Measurements from ENCODE around the gene TARDBP. TPM values are rescaled to one million over a fixed set of nuclear protein-coding genes. Genes with fewer than 3 reads are reported as not detected.

Gene TARDBP
- polyA plus RNA-seq, 1 donor from 2014 or later: 129 TPM

DNA sequence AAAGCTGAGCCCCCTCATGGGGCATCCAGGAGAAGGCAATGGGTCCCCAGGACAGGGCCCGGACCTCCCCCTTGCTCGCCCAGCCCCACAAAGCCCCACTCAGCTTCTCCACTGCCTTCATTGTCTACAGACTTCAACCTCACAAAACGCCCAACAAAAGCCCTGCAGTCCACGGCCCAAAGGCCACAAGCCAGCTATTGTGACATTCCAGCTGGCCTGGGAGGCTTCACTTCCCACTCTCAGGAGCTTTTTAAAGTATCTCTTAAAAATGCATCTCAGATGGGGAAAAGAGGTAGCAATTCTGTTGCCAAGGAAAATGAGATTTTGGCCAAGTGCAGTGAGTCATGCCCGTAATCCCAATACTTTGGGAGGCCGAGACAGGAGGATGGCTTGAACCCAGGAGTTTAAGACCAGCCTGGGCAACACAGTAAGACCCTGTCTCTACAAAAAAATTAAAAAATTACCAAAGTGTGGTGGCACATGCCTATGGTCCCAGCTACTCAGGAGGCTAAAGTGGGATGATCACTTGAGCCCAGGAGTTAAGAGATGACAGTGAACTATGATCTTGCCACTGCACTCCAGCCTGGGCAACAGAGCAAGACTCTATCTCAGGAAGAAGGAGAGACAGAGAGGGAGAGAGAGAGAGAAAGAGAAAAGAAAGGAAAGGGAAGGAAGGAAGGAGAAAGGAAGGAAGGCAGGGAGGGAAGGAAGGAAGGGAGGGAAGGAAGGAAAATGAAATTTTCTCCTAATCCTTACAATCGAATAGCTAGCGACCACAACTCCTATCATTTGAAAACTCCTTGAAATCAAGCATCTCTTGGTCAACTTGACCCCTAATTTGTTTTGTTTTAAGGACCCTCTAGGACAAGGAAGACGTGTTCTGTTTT, 31.4 kb upstream of the TARDBP start:
- Histone ChIP-seq H3K9me3 (ENCODE audit: low read length) (no peaks in the 10 kb centered on the region), H4K20me1 (ENCODE audit: insufficient read depth) (no peaks in the 10 kb centered on the region), H3K27ac (ENCODE audit: low read length) (no peak overlapping the region), H3K4me3 (ENCODE audit: low read length) (no peak overlapping the region), H3K9me2 (ENCODE audit: insufficient read depth, low read length) (no peaks in the 10 kb centered on the region), H3K79me2 (replicated peaks; ENCODE audit: insufficient read depth, low read length) (no peaks in the 10 kb centered on the region), H3K9ac (ENCODE audit: low read length) (no peak overlapping the region), H3K27me3 (ENCODE audit: insufficient read depth, low read depth, low read length) (no peaks in the 10 kb centered on the region), H3F3A (ENCODE audit: insufficient read depth, low read length, poor library complexity, severe bottlenecking) (no peaks in the 10 kb centered on the region), H3K4me2 (ENCODE audit: low read length) (no peak overlapping the region), H2AFZ (ENCODE audit: low read depth, low read length) (no peak overlapping the region), H3K36me3 (ENCODE audit: insufficient read depth, low read length) (no peaks in the 10 kb centered on the region)
- TF ChIP-seq EZH2 (IDR thresholded peaks at IDR 0.05; ENCODE audit: borderline replicate concordance, insufficient read depth, low read length, poor library complexity, severe bottlenecking) (no peak), TAF1 (IDR thresholded peaks at IDR 0.05; ENCODE audit: low read depth) (no peak), MXI1 (conservative IDR thresholded peaks at IDR 0.05; ENCODE audit: poor library complexity, severe bottlenecking) (no peak), SMC3 (conservative IDR thresholded peaks at IDR 0.05; ENCODE audit: poor library complexity) (no peak), POLR2AphosphoS5 (IDR thresholded peaks at IDR 0.05) (no peak)
- TF ChIP-seq, protein P1, sequence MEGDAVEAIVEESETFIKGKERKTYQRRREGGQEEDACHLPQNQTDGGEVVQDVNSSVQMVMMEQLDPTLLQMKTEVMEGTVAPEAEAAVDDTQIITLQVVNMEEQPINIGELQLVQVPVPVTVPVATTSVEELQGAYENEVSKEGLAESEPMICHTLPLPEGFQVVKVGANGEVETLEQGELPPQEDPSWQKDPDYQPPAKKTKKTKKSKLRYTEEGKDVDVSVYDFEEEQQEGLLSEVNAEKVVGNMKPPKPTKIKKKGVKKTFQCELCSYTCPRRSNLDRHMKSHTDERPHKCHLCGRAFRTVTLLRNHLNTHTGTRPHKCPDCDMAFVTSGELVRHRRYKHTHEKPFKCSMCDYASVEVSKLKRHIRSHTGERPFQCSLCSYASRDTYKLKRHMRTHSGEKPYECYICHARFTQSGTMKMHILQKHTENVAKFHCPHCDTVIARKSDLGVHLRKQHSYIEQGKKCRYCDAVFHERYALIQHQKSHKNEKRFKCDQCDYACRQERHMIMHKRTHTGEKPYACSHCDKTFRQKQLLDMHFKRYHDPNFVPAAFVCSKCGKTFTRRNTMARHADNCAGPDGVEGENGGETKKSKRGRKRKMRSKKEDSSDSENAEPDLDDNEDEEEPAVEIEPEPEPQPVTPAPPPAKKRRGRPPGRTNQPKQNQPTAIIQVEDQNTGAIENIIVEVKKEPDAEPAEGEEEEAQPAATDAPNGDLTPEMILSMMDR (IDR thresholded peaks at IDR 0.05; ENCODE audit: poor library complexity, severe bottlenecking): no peak
- TF ChIP-seq, protein P2, sequence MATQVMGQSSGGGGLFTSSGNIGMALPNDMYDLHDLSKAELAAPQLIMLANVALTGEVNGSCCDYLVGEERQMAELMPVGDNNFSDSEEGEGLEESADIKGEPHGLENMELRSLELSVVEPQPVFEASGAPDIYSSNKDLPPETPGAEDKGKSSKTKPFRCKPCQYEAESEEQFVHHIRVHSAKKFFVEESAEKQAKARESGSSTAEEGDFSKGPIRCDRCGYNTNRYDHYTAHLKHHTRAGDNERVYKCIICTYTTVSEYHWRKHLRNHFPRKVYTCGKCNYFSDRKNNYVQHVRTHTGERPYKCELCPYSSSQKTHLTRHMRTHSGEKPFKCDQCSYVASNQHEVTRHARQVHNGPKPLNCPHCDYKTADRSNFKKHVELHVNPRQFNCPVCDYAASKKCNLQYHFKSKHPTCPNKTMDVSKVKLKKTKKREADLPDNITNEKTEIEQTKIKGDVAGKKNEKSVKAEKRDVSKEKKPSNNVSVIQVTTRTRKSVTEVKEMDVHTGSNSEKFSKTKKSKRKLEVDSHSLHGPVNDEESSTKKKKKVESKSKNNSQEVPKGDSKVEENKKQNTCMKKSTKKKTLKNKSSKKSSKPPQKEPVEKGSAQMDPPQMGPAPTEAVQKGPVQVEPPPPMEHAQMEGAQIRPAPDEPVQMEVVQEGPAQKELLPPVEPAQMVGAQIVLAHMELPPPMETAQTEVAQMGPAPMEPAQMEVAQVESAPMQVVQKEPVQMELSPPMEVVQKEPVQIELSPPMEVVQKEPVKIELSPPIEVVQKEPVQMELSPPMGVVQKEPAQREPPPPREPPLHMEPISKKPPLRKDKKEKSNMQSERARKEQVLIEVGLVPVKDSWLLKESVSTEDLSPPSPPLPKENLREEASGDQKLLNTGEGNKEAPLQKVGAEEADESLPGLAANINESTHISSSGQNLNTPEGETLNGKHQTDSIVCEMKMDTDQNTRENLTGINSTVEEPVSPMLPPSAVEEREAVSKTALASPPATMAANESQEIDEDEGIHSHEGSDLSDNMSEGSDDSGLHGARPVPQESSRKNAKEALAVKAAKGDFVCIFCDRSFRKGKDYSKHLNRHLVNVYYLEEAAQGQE (IDR thresholded peaks at IDR 0.05; ENCODE audit: borderline replicate concordance): no peak

DNA sequence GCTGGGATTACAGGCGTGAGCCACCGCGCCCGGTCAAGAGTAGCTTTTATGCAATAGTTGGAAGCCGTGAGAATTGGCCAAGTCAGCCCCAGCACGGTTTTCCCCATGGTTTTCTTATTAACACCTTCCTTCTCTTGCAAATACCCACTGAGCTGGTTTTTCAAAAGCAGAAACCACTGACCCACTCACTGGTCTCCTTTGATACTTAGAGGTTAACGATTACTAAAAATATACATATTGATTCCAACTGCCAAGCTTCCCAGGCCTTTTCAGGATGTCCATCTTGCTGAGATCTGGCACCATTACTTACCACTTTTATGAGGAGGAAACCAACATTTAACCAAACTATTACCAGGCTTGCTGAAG, 25.9 kb upstream of the TARDBP start:
- TF ChIP-seq EZH2 (IDR thresholded peaks at IDR 0.05; ENCODE audit: borderline replicate concordance, insufficient read depth, low read length, poor library complexity, severe bottlenecking): no peak
- no peak for TF ChIP-seq EP300 (conservative IDR thresholded peaks at IDR 0.05; ENCODE audit: poor library complexity, severe bottlenecking)
- no peak for TF ChIP-seq TAF1 (IDR thresholded peaks at IDR 0.05; ENCODE audit: low read depth)
- no peak for TF ChIP-seq POLR2AphosphoS5 (IDR thresholded peaks at IDR 0.05)
- TF ChIP-seq MXI1 (conservative IDR thresholded peaks at IDR 0.05; ENCODE audit: poor library complexity, severe bottlenecking): no peak
- TF ChIP-seq RAD21 (conservative IDR thresholded peaks at IDR 0.05): no peak
- TF ChIP-seq, protein P2 (IDR thresholded peaks at IDR 0.05; ENCODE audit: borderline replicate concordance): no peak
- TF ChIP-seq, protein P1 (IDR thresholded peaks at IDR 0.05; ENCODE audit: poor library complexity, severe bottlenecking): no peak
- no peak for TF ChIP-seq SMC3 (conservative IDR thresholded peaks at IDR 0.05; ENCODE audit: poor library complexity)
- Histone ChIP-seq H3F3A (ENCODE audit: insufficient read depth, low read length, poor library complexity, severe bottlenecking) (no peaks in the 10 kb centered on the region), H3K79me2 (replicated peaks; ENCODE audit: insufficient read depth, low read length) (no peaks in the 10 kb centered on the region), H3K27ac (ENCODE audit: low read length) (no peak overlapping the region), H2AFZ (ENCODE audit: low read depth, low read length) (no peak overlapping the region), H3K36me3 (ENCODE audit: insufficient read depth, low read length) (no peaks in the 10 kb centered on the region), H3K9me2 (ENCODE audit: insufficient read depth, low read length) (no peaks in the 10 kb centered on the region), H3K4me3 (ENCODE audit: low read length) (no peak overlapping the region), H3K4me2 (ENCODE audit: low read length) (no peak overlapping the region), H3K9ac (ENCODE audit: low read length) (no peak overlapping the region), H4K20me1 (ENCODE audit: insufficient read depth) (no peaks in the 10 kb centered on the region), H3K9me3 (ENCODE audit: low read length) (no peaks in the 10 kb centered on the region), H3K27me3 (ENCODE audit: insufficient read depth, low read depth, low read length) (no peaks in the 10 kb centered on the region)

Measured in neural cell (in vitro differentiated cells).